Panc1 (cell line): ENCODE measurements around the gene SND1. TPM values are rescaled to one million over a fixed set of nuclear protein-coding genes. Genes with fewer than 3 reads are reported as not detected.

ENCODE experiments used
- ATAC-seq: fragments of 200-7000 bp; cut with Tn5 transposase; 2 replicates; pipeline ENCODE4 v1.9.1; 2020; ENCODE audit warnings: mild to moderate bottlenecking, moderate library complexity
- BruUV-seq: library from RNA; stranded (reverse); fragments of 400-500 nt; replicated peaks from 2 replicates; lab custom pipeline; 2021; lab: Mats Ljungman, UMichigan
- CTCF ChIA-PET: fragments of 300-600 bp; sonication (Branson Sonifier 250); formaldehyde crosslinking; loops from one replicate; lab custom pipeline; 2022; ENCODE audit warnings: antibody characterized with exemption; lab: Charles Lee
- POLR2A ChIA-PET: fragments of 300-600 bp; sonication (Branson Sonifier 250); formaldehyde crosslinking; loops from one replicate; lab custom pipeline; 2022; ENCODE audit warnings: antibody characterized with exemption; lab: Charles Lee
- DNase-seq: peaks from one replicate; pipeline ENCODE4 v3.0.0-alpha.2; 2010; ENCODE audit warnings: low read depth, low spot score
- H3K27ac ChIP-seq: 2 replicates; pipeline ENCODE4 v1.5.1; 2011; ENCODE audit warnings: mild to moderate bottlenecking, low read length, inconsistent platforms
- H3K27me3 ChIP-seq: fragments of 200-500 bp; sonication (Bioruptor generic); 2 replicates; pipeline ENCODE4 v1.6.0; 2014; ENCODE audit warnings: low read length, inconsistent platforms; ENCODE audit not compliant: control insufficient read depth, insufficient read depth
- H3K36me3 ChIP-seq: fragments of 200-500 bp; sonication (Bioruptor generic); 2 replicates; pipeline ENCODE4 v1.5.1; 2014; ENCODE audit warnings: inconsistent platforms, mild to moderate bottlenecking, low read length, moderate library complexity; ENCODE audit not compliant: control insufficient read depth, insufficient read depth
- H3K4me1 ChIP-seq: 2 replicates; pipeline ENCODE4 v1.5.1; 2011; ENCODE audit warnings: inconsistent platforms, mild to moderate bottlenecking, low read length, moderate library complexity; ENCODE audit not compliant: control insufficient read depth, insufficient read depth
- H3K4me3 ChIP-seq, 2 experiments: 2 replicates each; pipeline ENCODE4 v1.5.1; 2011 to 2012; ENCODE audit warnings: low read depth in 2 of 2, low read length in 2 of 2, mild to moderate bottlenecking in 2 of 2, inconsistent platforms in 1 of 2, moderate library complexity in 1 of 2
- H3K9me3 ChIP-seq: fragments of 200-500 bp; sonication (Bioruptor generic); 2 replicates; pipeline ENCODE4 v1.5.1; 2014; ENCODE audit warnings: low read depth, mild to moderate bottlenecking, inconsistent platforms, low read length, moderate library complexity; ENCODE audit not compliant: control insufficient read depth, insufficient read depth
- POLR2AphosphoS5 ChIP-seq: IDR thresholded peaks from 2 replicates; pipeline ENCODE4 v1.6.1; 2012; ENCODE audit warnings: mild to moderate bottlenecking, low read depth, low read length, moderate library complexity
- SIN3A ChIP-seq: IDR thresholded peaks from 2 replicates; pipeline ENCODE4 v1.6.1; 2012; ENCODE audit warnings: low read depth, mild to moderate bottlenecking, low read length, moderate library complexity, borderline replicate concordance; ENCODE audit not compliant: insufficient read depth
- TCF7L2 ChIP-seq: IDR thresholded peaks from 2 replicates; pipeline ENCODE4 v1.6.1; 2011; ENCODE audit warnings: mild to moderate bottlenecking, low read depth, low read length, inconsistent platforms
- in situ Hi-C: cut with HindIII; loops from 2 replicates; pipeline ENCODE4 v1.10.0; 2016; ENCODE audit warnings: low sequenced_read_pairs, low pct_unique_long_range_greater_than_20kb
- intact Hi-C: fragments of 100-400 bp; cut with micrococcal nuclease; formaldehyde crosslinking; loops from one replicate; pipeline ENCODE4 v1.10.0; 2022; ENCODE audit not compliant: unreplicated experiment
- total RNA-seq: library from RNA; stranded (reverse); gene quantifications from one replicate; pipeline ENCODE4 v1.2.1, GENCODE V29; 2021; ENCODE audit not compliant: unreplicated experiment
- TF ChIP-seq, protein P1 (sequence below): fragments of 450-650 bp; IDR thresholded peaks from 2 replicates; pipeline ENCODE4 v1.5.1; 2017; ENCODE audit warnings: mild to moderate bottlenecking
- TF ChIP-seq, protein P2 (sequence below), 2 experiments: IDR thresholded peaks; 2 replicates each; pipeline ENCODE4 v1.6.1; 2011 to 2012; ENCODE audit warnings: low read depth in 2 of 2, control low read depth in 1 of 2, low read length in 1 of 2, mild to moderate bottlenecking in 1 of 2, moderate library complexity in 1 of 2; ENCODE audit not compliant: insufficient read depth in 1 of 2

SND1 gene
- total RNA-seq, 1 experiment from 2014 or later: 176 TPM

GRCh38 chr7:127891854-127892438, 240.0 kb downstream of the SND1 start:
- POLR2A ChIA-PET: no interaction called here

GRCh38 chr7:127892488-127893314, 240.7 kb downstream of the SND1 start:
- no TSS peak for BruUV-seq
- H3K27ac ChIP-seq: no peak overlapping the region
- ATAC-seq (no peak), DNase-seq (no peak)
- no peaks in the 10 kb centered on the region for H3K27me3 ChIP-seq
- H3K36me3 ChIP-seq: no peaks in the 10 kb centered on the region; the same call in 1 of the 2 replicates
- H3K4me1 ChIP-seq: no peaks in the 10 kb centered on the region
- TF ChIP-seq SIN3A (no peak), TCF7L2 (no peak), POLR2AphosphoS5 (no peak)
- TF ChIP-seq, protein P1, sequence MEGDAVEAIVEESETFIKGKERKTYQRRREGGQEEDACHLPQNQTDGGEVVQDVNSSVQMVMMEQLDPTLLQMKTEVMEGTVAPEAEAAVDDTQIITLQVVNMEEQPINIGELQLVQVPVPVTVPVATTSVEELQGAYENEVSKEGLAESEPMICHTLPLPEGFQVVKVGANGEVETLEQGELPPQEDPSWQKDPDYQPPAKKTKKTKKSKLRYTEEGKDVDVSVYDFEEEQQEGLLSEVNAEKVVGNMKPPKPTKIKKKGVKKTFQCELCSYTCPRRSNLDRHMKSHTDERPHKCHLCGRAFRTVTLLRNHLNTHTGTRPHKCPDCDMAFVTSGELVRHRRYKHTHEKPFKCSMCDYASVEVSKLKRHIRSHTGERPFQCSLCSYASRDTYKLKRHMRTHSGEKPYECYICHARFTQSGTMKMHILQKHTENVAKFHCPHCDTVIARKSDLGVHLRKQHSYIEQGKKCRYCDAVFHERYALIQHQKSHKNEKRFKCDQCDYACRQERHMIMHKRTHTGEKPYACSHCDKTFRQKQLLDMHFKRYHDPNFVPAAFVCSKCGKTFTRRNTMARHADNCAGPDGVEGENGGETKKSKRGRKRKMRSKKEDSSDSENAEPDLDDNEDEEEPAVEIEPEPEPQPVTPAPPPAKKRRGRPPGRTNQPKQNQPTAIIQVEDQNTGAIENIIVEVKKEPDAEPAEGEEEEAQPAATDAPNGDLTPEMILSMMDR: no peak
- TF ChIP-seq, protein P2, sequence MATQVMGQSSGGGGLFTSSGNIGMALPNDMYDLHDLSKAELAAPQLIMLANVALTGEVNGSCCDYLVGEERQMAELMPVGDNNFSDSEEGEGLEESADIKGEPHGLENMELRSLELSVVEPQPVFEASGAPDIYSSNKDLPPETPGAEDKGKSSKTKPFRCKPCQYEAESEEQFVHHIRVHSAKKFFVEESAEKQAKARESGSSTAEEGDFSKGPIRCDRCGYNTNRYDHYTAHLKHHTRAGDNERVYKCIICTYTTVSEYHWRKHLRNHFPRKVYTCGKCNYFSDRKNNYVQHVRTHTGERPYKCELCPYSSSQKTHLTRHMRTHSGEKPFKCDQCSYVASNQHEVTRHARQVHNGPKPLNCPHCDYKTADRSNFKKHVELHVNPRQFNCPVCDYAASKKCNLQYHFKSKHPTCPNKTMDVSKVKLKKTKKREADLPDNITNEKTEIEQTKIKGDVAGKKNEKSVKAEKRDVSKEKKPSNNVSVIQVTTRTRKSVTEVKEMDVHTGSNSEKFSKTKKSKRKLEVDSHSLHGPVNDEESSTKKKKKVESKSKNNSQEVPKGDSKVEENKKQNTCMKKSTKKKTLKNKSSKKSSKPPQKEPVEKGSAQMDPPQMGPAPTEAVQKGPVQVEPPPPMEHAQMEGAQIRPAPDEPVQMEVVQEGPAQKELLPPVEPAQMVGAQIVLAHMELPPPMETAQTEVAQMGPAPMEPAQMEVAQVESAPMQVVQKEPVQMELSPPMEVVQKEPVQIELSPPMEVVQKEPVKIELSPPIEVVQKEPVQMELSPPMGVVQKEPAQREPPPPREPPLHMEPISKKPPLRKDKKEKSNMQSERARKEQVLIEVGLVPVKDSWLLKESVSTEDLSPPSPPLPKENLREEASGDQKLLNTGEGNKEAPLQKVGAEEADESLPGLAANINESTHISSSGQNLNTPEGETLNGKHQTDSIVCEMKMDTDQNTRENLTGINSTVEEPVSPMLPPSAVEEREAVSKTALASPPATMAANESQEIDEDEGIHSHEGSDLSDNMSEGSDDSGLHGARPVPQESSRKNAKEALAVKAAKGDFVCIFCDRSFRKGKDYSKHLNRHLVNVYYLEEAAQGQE (IDR thresholded peaks at IDR 0.05; ENCODE audit: insufficient read depth in 1 of 2, low read depth in 2 of 2, low read length in 1 of 2): no peak
- intact Hi-C loops (no loop called here), in situ Hi-C loops (no loop called here)
- ChIA-PET CTCF (no interaction called here), POLR2A (no interaction called here)
- no peaks in the 10 kb centered on the region for H3K9me3 ChIP-seq
- H3K4me3 ChIP-seq: no peak overlapping the region

More at GRCh38 chr7:127891854-127892438, 240.0 kb downstream of the SND1 start:
- CTCF ChIA-PET: no interaction called here
- Histone ChIP-seq H3K36me3 (no peaks in the 10 kb centered on the region; the same call in 1 of the 2 replicates), H3K27me3 (no peaks in the 10 kb centered on the region), H3K9me3 (no peaks in the 10 kb centered on the region), H3K27ac (no peak overlapping the region), H3K4me3 (no peak overlapping the region), H3K4me1 (no peaks in the 10 kb centered on the region)
- TF ChIP-seq SIN3A (no peak), POLR2AphosphoS5 (no peak), TCF7L2 (no peak)
- TF ChIP-seq, protein P2 (IDR thresholded peaks at IDR 0.05; ENCODE audit: insufficient read depth in 1 of 2, low read depth in 2 of 2, low read length in 1 of 2): no peak
- TF ChIP-seq, protein P1: no peak
- intact Hi-C loops (no loop called here), in situ Hi-C loops (no loop called here)
- DNase-seq (no peak), ATAC-seq (no peak)
- no TSS peak for BruUV-seq
